SK-N-SH (cell line): ENCODE results near the gene DPP10. TPM values are rescaled to one million over a fixed set of nuclear protein-coding genes. Genes with fewer than 3 reads are reported as not detected.

Source experiments
- CTCF ChIA-PET: fragments of 300-600, 350-600 bp; formaldehyde crosslinking; extraction: SDS; loops from one replicate; lab custom pipeline; 2021; lab: Yijun Ruan, JAX
- POLR2A ChIA-PET: fragments of 350-600 bp; sonication (Branson Sonifier 250); formaldehyde crosslinking; extraction: SDS; loops from one replicate; lab custom pipeline; 2020; ENCODE audit warnings: antibody characterized with exemption, inconsistent platforms; lab: Yijun Ruan, JAX
- DNase-seq: peaks from one replicate; pipeline ENCODE4 v3.0.0; 2012
- H2AFZ ChIP-seq: fragments of 200-600 bp; sonication (generic); 2 replicates; pipeline ENCODE4 v1.8.1; 2016; ENCODE audit warnings: antibody characterized with exemption, mild to moderate bottlenecking, low read depth
- H3F3A ChIP-seq: fragments of 200-600 bp; sonication (generic); replicated peaks from 2 replicates; pipeline ENCODE3; 2016; ENCODE audit warnings: antibody characterized with exemption, mild to moderate bottlenecking; ENCODE audit not compliant: insufficient read depth
- H3K27ac ChIP-seq, 2 experiments: fragments of 200-500 bp in 1 of 2; fragments of 200-600 bp in 1 of 2; sonication (Bioruptor generic) in 1 of 2; sonication (generic), shearing (Covaris generic) in 1 of 2; 2 replicates each; pipeline versions ENCODE4 v1.5.1 to v1.6.1; 2014 to 2016; ENCODE audit warnings: low read depth in 2 of 2, inconsistent platforms in 1 of 2, low read length in 1 of 2, mild to moderate bottlenecking in 1 of 2, mixed read lengths in 1 of 2
- H3K27me3 ChIP-seq: fragments of 200-600 bp; sonication (generic), shearing (Covaris generic); 2 replicates; pipeline ENCODE4 v1.6.1; 2016; ENCODE audit warnings: mixed run types; ENCODE audit not compliant: insufficient read depth
- H3K36me3 ChIP-seq, 2 experiments: fragments of 200-500 bp in 1 of 2; fragments of 200-600 bp in 1 of 2; sonication (Bioruptor generic) in 1 of 2; sonication (generic) in 1 of 2; replicated peaks in 1 of 2; 2 replicates each; pipeline versions ENCODE3 to v1.5.1; 2014 to 2016; ENCODE audit warnings: low read length in 1 of 2, mild to moderate bottlenecking in 1 of 2; ENCODE audit not compliant: insufficient read depth in 2 of 2, control insufficient read depth in 1 of 2
- H3K4me1 ChIP-seq, 2 experiments: fragments of 200-500 bp in 1 of 2; fragments of 200-600 bp in 1 of 2; sonication (Bioruptor generic) in 1 of 2; sonication (generic), shearing (Covaris generic) in 1 of 2; 2 replicates each; pipeline versions ENCODE4 v1.5.1 to v1.6.1; 2014 to 2016; ENCODE audit warnings: low read depth in 1 of 2, low read length in 1 of 2, mixed run types in 1 of 2; ENCODE audit not compliant: insufficient read depth in 2 of 2, control insufficient read depth in 1 of 2
- H3K4me2 ChIP-seq: fragments of 200-600 bp; sonication (generic), shearing (Covaris generic); 2 replicates; pipeline ENCODE4 v1.6.1; 2017; ENCODE audit warnings: mixed run types
- H3K4me3 ChIP-seq, 2 experiments: fragments of 200-500 bp in 1 of 2; fragments of 200-600 bp in 1 of 2; sonication (Bioruptor generic) in 1 of 2; sonication (generic), shearing (Covaris generic) in 1 of 2; 2 replicates each; pipeline versions ENCODE4 v1.5.1 to v1.8.1; 2014 to 2016; ENCODE audit warnings: low read depth in 2 of 2, inconsistent platforms in 1 of 2, low read length in 1 of 2, mild to moderate bottlenecking in 1 of 2, mixed read lengths in 1 of 2, moderate library complexity in 1 of 2
- H3K79me2 ChIP-seq: fragments of 200-600 bp; sonication (generic); 2 replicates; pipeline ENCODE4 v1.8.1; 2017; ENCODE audit warnings: mild to moderate bottlenecking; ENCODE audit not compliant: insufficient read depth
- H3K9ac ChIP-seq: fragments of 200-600 bp; sonication (generic); 2 replicates; pipeline ENCODE4 v1.6.1; 2017; ENCODE audit warnings: mixed run types
- H3K9me2 ChIP-seq: fragments of 200-600 bp; sonication (generic); 2 replicates; pipeline ENCODE4 v1.6.1; 2017; ENCODE audit warnings: mixed run types
- H3K9me3 ChIP-seq: fragments of 200-600 bp; sonication (generic); 2 replicates; pipeline ENCODE4 v1.6.1; 2017; ENCODE audit warnings: mixed run types, mild to moderate bottlenecking, moderate library complexity
- H4K20me1 ChIP-seq: fragments of 200-600 bp; sonication (generic); 2 replicates; pipeline ENCODE4 v1.6.1; 2017; ENCODE audit warnings: mild to moderate bottlenecking, mixed run types; ENCODE audit not compliant: insufficient read depth
- CHD2 ChIP-seq: fragments of 150-350 bp; IDR thresholded peaks from 2 replicates; pipeline ENCODE4 v1.6.1; 2018; ENCODE audit warnings: low read length; ENCODE audit not compliant: partially characterized antibody
- EP300 ChIP-seq, 2 experiments: IDR thresholded peaks; 2 replicates each; pipeline versions ENCODE4 v1.4.0 to v1.6.1; 2012; ENCODE audit warnings: borderline replicate concordance in 1 of 2, low read depth in 1 of 2, low read length in 1 of 2
- EZH2phosphoT487 ChIP-seq: fragments of 200-600 bp; sonication (generic); IDR thresholded peaks from 2 replicates; pipeline ENCODE4 v1.6.1; 2017; ENCODE audit warnings: low read depth, mixed run types, mild to moderate bottlenecking, antibody characterized with exemption, moderate library complexity, borderline replicate concordance
- FOSL2 ChIP-seq: IDR thresholded peaks from 2 replicates; pipeline ENCODE4 v1.4.0; 2012; ENCODE audit warnings: low read depth, mild to moderate bottlenecking, moderate library complexity, borderline replicate concordance
- FOXJ3 ChIP-seq: sonication (generic); formaldehyde crosslinking; IDR thresholded peaks from 2 replicates; pipeline ENCODE4 v1.5.1; 2020; ENCODE audit warnings: mild to moderate bottlenecking, missing genetic modification reagents
- FOXM1 ChIP-seq: IDR thresholded peaks from 2 replicates; pipeline ENCODE4 v1.4.0; 2012; ENCODE audit warnings: low read depth, mild to moderate bottlenecking
- JUND ChIP-seq: IDR thresholded peaks from 2 replicates; pipeline ENCODE4 v1.4.0; 2012
- NRF1 ChIP-seq: IDR thresholded peaks from 2 replicates; pipeline ENCODE4 v1.6.1; 2012; ENCODE audit warnings: low read depth, mild to moderate bottlenecking, low read length
- PBX3 ChIP-seq: IDR thresholded peaks from 2 replicates; pipeline ENCODE4; 2012
- RAD21 ChIP-seq: IDR thresholded peaks from 2 replicates; pipeline ENCODE4 v1.6.1; 2012; ENCODE audit warnings: mild to moderate bottlenecking, low read length
- REST ChIP-seq: IDR thresholded peaks from 2 replicates; pipeline ENCODE4 v1.6.1; 2012; ENCODE audit warnings: mild to moderate bottlenecking, low read depth, low read length, moderate library complexity
- RFX5 ChIP-seq: IDR thresholded peaks from 2 replicates; pipeline ENCODE4 v1.6.1; 2012; ENCODE audit warnings: mild to moderate bottlenecking, improper control_type of control experiment, low read length
- RXRA ChIP-seq: IDR thresholded peaks from 2 replicates; pipeline ENCODE4 v1.4.0; 2012; ENCODE audit warnings: low read depth, mild to moderate bottlenecking, borderline replicate concordance
- TCF12 ChIP-seq: IDR thresholded peaks from 2 replicates; pipeline ENCODE4 v1.4.0; 2012
- TEAD4 ChIP-seq: IDR thresholded peaks from 2 replicates; pipeline ENCODE4 v1.4.0; 2012; ENCODE audit warnings: mild to moderate bottlenecking, borderline replicate concordance; ENCODE audit not compliant: insufficient read depth
- USF2 ChIP-seq: fragments of 150-350 bp; IDR thresholded peaks from 2 replicates; pipeline ENCODE4 v1.6.1; 2017; ENCODE audit warnings: antibody characterized with exemption, low read length, low read depth, borderline replicate concordance
- YY1 ChIP-seq: IDR thresholded peaks from 2 replicates; pipeline ENCODE4 v1.4.0; 2012; ENCODE audit warnings: low read depth, mild to moderate bottlenecking
- ZBTB33 ChIP-seq: IDR thresholded peaks from 2 replicates; pipeline ENCODE4 v1.4.0; 2012; ENCODE audit warnings: low read depth, borderline replicate concordance
- WGBS: methylation state at CpG from one replicate; pipeline ENCODE4 v1.1.6; 2017; ENCODE audit warnings: low lambda C conversion rate; 5-methylcytosine and 5-hydroxymethylcytosine counted together
- polyA plus RNA-seq, 3 experiments: library from polyadenylated mRNA; depleted of rRNA; stranded (reverse); fragments of >200 nt; gene quantifications; 2 replicates each; pipeline ENCODE4 v1.2.3, GENCODE V29; 2012

DPP10 gene
- polyA plus RNA-seq, 1 of the 3 experiments (the other 2 are of a cell fraction) = not detected

GRCh38 chr2:114609801-114610200 lies 167.4 kb downstream of the DPP10 start:
- Histone ChIP-seq H3K4me2 (no peak overlapping the region), H2AFZ (no peak overlapping the region), H3K79me2 (no peaks in the 10 kb centered on the region), H3K36me3 (no peaks in the 10 kb centered on the region), H3K9ac (no peak overlapping the region), H3K4me3 (no peak overlapping the region)
- POLR2A ChIA-PET = no interaction called here
- TF ChIP-seq FOSL2 (no peak), FOXJ3 (no peak), ZBTB33 (no peak), RFX5 (no peak), RAD21 (no peak), NRF1 (no peak), TCF12 (no peak), YY1 (no peak), PBX3 (no peak), USF2 (no peak), FOXM1 (no peak), JUND (no peak), REST (no peak), EP300 (IDR thresholded peaks at IDR 0.05; ENCODE audit: borderline replicate concordance in 1 of 2, low read depth in 1 of 2, low read length in 1 of 2) (no peak), TEAD4 (no peak), CHD2 (no peak), EZH2phosphoT487 (no peak), RXRA (no peak)
- TF ChIP-seq, all 33 proteins: peak for 0
- CTCF ChIA-PET = no interaction called here
- Histone ChIP-seq H3F3A (no peaks in the 10 kb centered on the region), H4K20me1 (no peaks in the 10 kb centered on the region), H3K27me3 (no peaks in the 10 kb centered on the region), H3K9me2 (no peaks in the 10 kb centered on the region), H3K9me3 (no peaks in the 10 kb centered on the region), H3K4me1 (no peaks in the 10 kb centered on the region), H3K27ac (no peak overlapping the region)
- WGBS = 7% methylated on average over 8 of the region's 8 CpGs
- no peak for DNase-seq
